IMR-90 (cell line): ENCODE results near the gene SKAP1. TPM values are rescaled to one million over a fixed set of nuclear protein-coding genes. Genes with fewer than 3 reads are reported as not detected.

ENCODE experiments used
- ATAC-seq: fragments of 200-7000 bp; cut with Tn5 transposase; 2 replicates; pipeline ENCODE4 v1.9.1; 2020; ENCODE audit warnings: low read depth, mild to moderate bottlenecking, moderate library complexity
- BruUV-seq: library from RNA; stranded (reverse); fragments of 400-500 nt; replicated peaks from 2 replicates; lab custom pipeline; 2021; lab: Mats Ljungman, UMichigan
- CTCF ChIA-PET: fragments of 300-600 bp; formaldehyde crosslinking; extraction: SDS; loops from one replicate; lab custom pipeline; 2021; ENCODE audit warnings: antibody characterized with exemption; lab: Yijun Ruan, JAX
- POLR2A ChIA-PET: fragments of 300-600 bp; sonication (Branson Sonifier 250); formaldehyde crosslinking; loops from one replicate; lab custom pipeline; 2022; ENCODE audit warnings: antibody characterized with exemption; ENCODE audit not compliant: unreplicated experiment; lab: Charles Lee
- DNase-seq: peaks from one replicate; pipeline ENCODE4 v3.0.0; 2013
- H2AFZ ChIP-seq: replicated peaks from 2 replicates; pipeline ENCODE3; 2013; ENCODE audit warnings: low read length, mild to moderate bottlenecking; ENCODE audit not compliant: poor library complexity
- H2AK5ac ChIP-seq: 2 replicates; pipeline ENCODE4 v1.6.1; 2013; ENCODE audit warnings: low read depth, low read length, inconsistent platforms
- H2AK9ac ChIP-seq: replicated peaks from 2 replicates; pipeline ENCODE3; 2013; ENCODE audit warnings: mild to moderate bottlenecking, low read depth, low read length, moderate library complexity; ENCODE audit not compliant: poor library complexity
- H2BK120ac ChIP-seq: 2 replicates; pipeline ENCODE4 v1.6.1; 2013; ENCODE audit warnings: low read depth, low read length, inconsistent platforms
- H2BK15ac ChIP-seq: 3 replicates; pipeline ENCODE4 v1.6.1; 2013; ENCODE audit warnings: low read depth, low read length, inconsistent platforms
- H2BK20ac ChIP-seq: 2 replicates; pipeline ENCODE4 v1.6.1; 2013; ENCODE audit warnings: low read depth, mild to moderate bottlenecking, inconsistent platforms, low read length, moderate library complexity
- H2BK5ac ChIP-seq: 2 replicates; pipeline ENCODE4 v1.6.1; 2013; ENCODE audit warnings: mild to moderate bottlenecking, low read depth, low read length, inconsistent platforms; ENCODE audit not compliant: poor library complexity, severe bottlenecking
- H3K14ac ChIP-seq: replicated peaks from 2 replicates; pipeline ENCODE4 v1.6.1; 2013; ENCODE audit warnings: low read depth, low read length, inconsistent platforms
- H3K18ac ChIP-seq: 2 replicates; pipeline ENCODE4 v1.6.1; 2013; ENCODE audit warnings: low read depth, low read length, control low read depth
- H3K23ac ChIP-seq: 2 replicates; pipeline ENCODE4 v1.6.1; 2013; ENCODE audit warnings: low read depth, low read length, inconsistent platforms
- H3K27ac ChIP-seq: 2 replicates; pipeline ENCODE4 v1.5.1; 2013; ENCODE audit warnings: mild to moderate bottlenecking, control low read depth, low read length; ENCODE audit not compliant: insufficient read depth
- H3K27me3 ChIP-seq: 2 replicates; pipeline ENCODE4 v1.6.1; 2013; ENCODE audit warnings: low read length; ENCODE audit not compliant: control insufficient read depth, insufficient read depth
- H3K36me3 ChIP-seq: 2 replicates; pipeline ENCODE4 v1.6.1; 2013; ENCODE audit warnings: low read length, mixed read lengths; ENCODE audit not compliant: control insufficient read depth, insufficient read depth
- H3K4ac ChIP-seq: 2 replicates; pipeline ENCODE4 v1.6.1; 2013; ENCODE audit warnings: low read depth, low read length, inconsistent platforms
- H3K4me1 ChIP-seq: 2 replicates; pipeline ENCODE4 v1.6.1; 2013; ENCODE audit warnings: low read length, mixed read lengths; ENCODE audit not compliant: control insufficient read depth, insufficient read depth
- H3K4me2 ChIP-seq: 2 replicates; pipeline ENCODE4 v1.6.1; 2013; ENCODE audit warnings: low read depth, mild to moderate bottlenecking, control low read depth, low read length, moderate library complexity
- H3K4me3 ChIP-seq: 2 replicates; pipeline ENCODE4 v1.5.1; 2013; ENCODE audit warnings: low read depth, mild to moderate bottlenecking, control low read depth, low read length, moderate library complexity; ENCODE audit not compliant: insufficient read depth
- H3K56ac ChIP-seq: 2 replicates; pipeline ENCODE4 v1.6.1; 2013; ENCODE audit warnings: low read length, inconsistent platforms; ENCODE audit not compliant: insufficient read depth; ENCODE audit errors: extremely low read depth
- H3K79me1 ChIP-seq, 2 experiments: 2 replicates each; pipeline ENCODE4 v1.6.1; 2013; ENCODE audit warnings: low read length in 2 of 2, inconsistent platforms in 1 of 2, low read depth in 1 of 2
- H3K9ac ChIP-seq: 2 replicates; pipeline ENCODE4 v1.6.1; 2013; ENCODE audit warnings: low read depth, low read length, control low read depth
- H3K9me1 ChIP-seq: 2 replicates; pipeline ENCODE4 v1.6.1; 2013; ENCODE audit warnings: low read length, inconsistent platforms; ENCODE audit not compliant: insufficient read depth
- H3K9me3 ChIP-seq: 2 replicates; pipeline ENCODE4 v1.6.1; 2013; ENCODE audit warnings: low read length; ENCODE audit not compliant: control insufficient read depth, insufficient read depth
- H4K20me1 ChIP-seq: 2 replicates; pipeline ENCODE4 v1.6.1; 2013; ENCODE audit warnings: low read length, inconsistent platforms; ENCODE audit not compliant: insufficient read depth
- H4K5ac ChIP-seq: 2 replicates; pipeline ENCODE4 v1.6.1; 2013; ENCODE audit warnings: mild to moderate bottlenecking, low read depth, low read length, control low read depth
- H4K8ac ChIP-seq, 2 experiments: 2 replicates each; pipeline ENCODE4 v1.6.1; 2013; ENCODE audit warnings: low read depth in 2 of 2, low read length in 2 of 2, control low read depth in 1 of 2, inconsistent platforms in 1 of 2
- H4K91ac ChIP-seq: 2 replicates; pipeline ENCODE4 v1.6.1; 2013; ENCODE audit warnings: low read depth, low read length, inconsistent platforms; ENCODE audit not compliant: insufficient read depth
- CEBPB ChIP-seq: IDR thresholded peaks from 2 replicates; pipeline ENCODE4 v1.6.1; 2012; ENCODE audit warnings: low read depth, low read length, improper control_type of control experiment
- FOS ChIP-seq: fragments of 150-350 bp; IDR thresholded peaks from 2 replicates; pipeline ENCODE4 v1.6.1; 2016; ENCODE audit warnings: low read depth, low read length
- MAZ ChIP-seq: IDR thresholded peaks from 2 replicates; pipeline ENCODE4 v1.6.1; 2012; ENCODE audit warnings: low read depth, mild to moderate bottlenecking, low read length, improper control_type of control experiment, moderate library complexity, borderline replicate concordance
- MXI1 ChIP-seq: IDR thresholded peaks from 2 replicates; pipeline ENCODE4 v1.6.1; 2012; ENCODE audit warnings: low read depth, mild to moderate bottlenecking, low read length, moderate library complexity, borderline replicate concordance
- POLR2A ChIP-seq: IDR thresholded peaks from 2 replicates; pipeline ENCODE4 v1.6.1; 2012; ENCODE audit warnings: mild to moderate bottlenecking, low read depth, low read length
- RAD21 ChIP-seq: IDR thresholded peaks from 2 replicates; pipeline ENCODE4 v1.6.1; 2012; ENCODE audit warnings: low read length, improper control_type of control experiment
- RCOR1 ChIP-seq: IDR thresholded peaks from 2 replicates; pipeline ENCODE4 v1.6.1; 2012; ENCODE audit warnings: mild to moderate bottlenecking, low read length, improper control_type of control experiment; ENCODE audit not compliant: insufficient replicate concordance
- RFX5 ChIP-seq: IDR thresholded peaks from 2 replicates; pipeline ENCODE4 v1.8.0; 2012; ENCODE audit warnings: low read depth, mild to moderate bottlenecking, low read length, moderate library complexity
- SMC3 ChIP-seq: fragments of 150-350 bp; IDR thresholded peaks from 2 replicates; pipeline ENCODE4 v1.6.1; 2016; ENCODE audit warnings: low read depth, mild to moderate bottlenecking, antibody characterized with exemption, low read length, moderate library complexity
- USF2 ChIP-seq: fragments of 150-350 bp; IDR thresholded peaks from 2 replicates; pipeline ENCODE4 v1.6.1; 2017; ENCODE audit warnings: mild to moderate bottlenecking, antibody characterized with exemption, low read length, low read depth
- WGBS, 2 experiments: methylation state at CpG; one replicate each; pipeline versions ENCODE4 v1.1.5 to v1.1.7; 2013; ENCODE audit warnings: missing lambda C conversion rate in 2 of 2; ENCODE audit not compliant: insufficient read length in 1 of 2; ENCODE audit errors: extremely low coverage in 2 of 2; 5-methylcytosine and 5-hydroxymethylcytosine counted together
- dilution Hi-C: fragments of 300-500 bp; cut with HindIII; formaldehyde crosslinking; loops from one replicate; pipeline ENCODE4 v1.14.3; 2018; ENCODE audit warnings: low sequenced_read_pairs; ENCODE audit not compliant: unreplicated experiment
- in situ Hi-C: fragments of 300-500 bp; cut with MboI; formaldehyde crosslinking; loops from 3 replicates; pipeline ENCODE4 v1.14.3; 2019; ENCODE audit warnings: low sequenced_read_pairs, inconsistent platforms, mixed read lengths
- intact Hi-C: fragments of 100-400 bp; cut with micrococcal nuclease; formaldehyde crosslinking; loops from 2 replicates; pipeline ENCODE4 v1.10.0; 2022
- polyA plus RNA-seq, 3 experiments: library from polyadenylated mRNA; depleted of rRNA; stranded (reverse); fragments of >200 nt; gene quantifications; 2 replicates each; pipeline ENCODE4 v1.2.3, GENCODE V29; 2012; ENCODE audit warnings: low replicate concordance in 1 of 3
- total RNA-seq: library from RNA; depleted of rRNA; stranded (reverse); fragments of >200 nt; gene quantifications from 2 replicates; pipeline ENCODE4 v1.2.3, GENCODE V29; 2012
- TF ChIP-seq, protein P1 (sequence below): conservative IDR thresholded peaks from 2 replicates; pipeline ENCODE4 v1.5.1; 2012; ENCODE audit warnings: mild to moderate bottlenecking, low read depth, low read length, improper control_type of control experiment

The SKAP1 gene
- total and polyA plus RNA-seq, 2 of the 4 experiments (the other 2 are of a cell fraction), result not detected

DNA sequence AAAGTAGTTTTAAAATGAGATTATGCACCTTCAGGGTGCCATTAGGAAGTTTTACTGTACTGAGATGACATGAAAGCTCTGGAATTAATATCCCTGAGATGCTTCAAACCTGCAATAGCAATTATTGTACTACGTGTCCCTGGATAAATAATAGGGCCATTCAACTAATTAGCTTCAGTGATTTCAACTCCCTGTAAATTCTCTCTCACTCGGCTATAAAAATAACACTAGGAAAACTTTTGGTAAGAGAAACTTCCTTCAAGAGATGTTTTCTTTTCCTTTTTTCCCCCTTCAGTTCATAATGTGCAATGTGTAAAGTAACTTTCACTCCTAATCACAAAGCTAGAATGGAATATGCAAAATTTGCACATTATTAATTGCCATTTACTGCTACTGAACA lies 176.0 kb downstream of the SKAP1 start:
- dilution Hi-C loops, result no loop called here
- CTCF ChIA-PET, result no interaction called here

More for the DNA sequence above, 176.0 kb downstream of the SKAP1 start:
- no peak overlapping the region for H3K14ac ChIP-seq
- no peak overlapping the region for H2AK5ac ChIP-seq
- H4K5ac ChIP-seq, result no peak overlapping the region
- H2AFZ ChIP-seq, result no peak overlapping the region
- no peak overlapping the region for H2BK15ac ChIP-seq
- no peak overlapping the region for H3K23ac ChIP-seq
- H2BK5ac ChIP-seq, result no peak overlapping the region
- no peaks in the 10 kb centered on the region for H3K9me1 ChIP-seq
- no CpG with 5 or more reads among the region's 2 CpGs for WGBS, 2 experiments
- H3K36me3 ChIP-seq, result no peaks in the 10 kb centered on the region
- intact Hi-C loops (no loop called here), in situ Hi-C loops (no loop called here)
- no peaks in the 10 kb centered on the region for H3K9me3 ChIP-seq
- H4K8ac ChIP-seq, result no peak overlapping the region
- H3K27me3 ChIP-seq, result peaks cover 37% of the 10 kb centered on the region
- no peak overlapping the region for H2AK9ac ChIP-seq
- H3K9ac ChIP-seq, result no peak overlapping the region
- no peak for ATAC-seq
- no peaks in the 10 kb centered on the region for H3K79me1 ChIP-seq
- H3K56ac ChIP-seq, result no peak overlapping the region
- H4K20me1 ChIP-seq, result no peaks in the 10 kb centered on the region
- no peak overlapping the region for H3K18ac ChIP-seq
- no peak overlapping the region for H3K27ac ChIP-seq
- BruUV-seq, result no TSS peak
- H3K4ac ChIP-seq, result no peak overlapping the region
- POLR2A ChIA-PET, result no interaction called here
- H3K4me1 ChIP-seq, result no peaks in the 10 kb centered on the region
- H3K4me2 ChIP-seq, result no peak overlapping the region
- no peak overlapping the region for H2BK20ac ChIP-seq
- DNase-seq, result no peak
- TF ChIP-seq RAD21 (no peak), SMC3 (no peak), FOS (no peak), CEBPB (no peak), USF2 (no peak), POLR2A (no peak), RFX5 (no peak), RCOR1 (no peak), MAZ (no peak), MXI1 (no peak)
- TF ChIP-seq, protein P1, sequence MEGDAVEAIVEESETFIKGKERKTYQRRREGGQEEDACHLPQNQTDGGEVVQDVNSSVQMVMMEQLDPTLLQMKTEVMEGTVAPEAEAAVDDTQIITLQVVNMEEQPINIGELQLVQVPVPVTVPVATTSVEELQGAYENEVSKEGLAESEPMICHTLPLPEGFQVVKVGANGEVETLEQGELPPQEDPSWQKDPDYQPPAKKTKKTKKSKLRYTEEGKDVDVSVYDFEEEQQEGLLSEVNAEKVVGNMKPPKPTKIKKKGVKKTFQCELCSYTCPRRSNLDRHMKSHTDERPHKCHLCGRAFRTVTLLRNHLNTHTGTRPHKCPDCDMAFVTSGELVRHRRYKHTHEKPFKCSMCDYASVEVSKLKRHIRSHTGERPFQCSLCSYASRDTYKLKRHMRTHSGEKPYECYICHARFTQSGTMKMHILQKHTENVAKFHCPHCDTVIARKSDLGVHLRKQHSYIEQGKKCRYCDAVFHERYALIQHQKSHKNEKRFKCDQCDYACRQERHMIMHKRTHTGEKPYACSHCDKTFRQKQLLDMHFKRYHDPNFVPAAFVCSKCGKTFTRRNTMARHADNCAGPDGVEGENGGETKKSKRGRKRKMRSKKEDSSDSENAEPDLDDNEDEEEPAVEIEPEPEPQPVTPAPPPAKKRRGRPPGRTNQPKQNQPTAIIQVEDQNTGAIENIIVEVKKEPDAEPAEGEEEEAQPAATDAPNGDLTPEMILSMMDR, result no peak
- no peak overlapping the region for H2BK120ac ChIP-seq
- H4K91ac ChIP-seq, result no peak overlapping the region
- no peak overlapping the region for H3K4me3 ChIP-seq
